ENCODE data around the gene PHRF1.
"Not testable (repeated sequence)": the region's sequence is repeated elsewhere in the genome, so short reads cannot be mapped to it uniquely, and the experiment has no call there.

DNA sequence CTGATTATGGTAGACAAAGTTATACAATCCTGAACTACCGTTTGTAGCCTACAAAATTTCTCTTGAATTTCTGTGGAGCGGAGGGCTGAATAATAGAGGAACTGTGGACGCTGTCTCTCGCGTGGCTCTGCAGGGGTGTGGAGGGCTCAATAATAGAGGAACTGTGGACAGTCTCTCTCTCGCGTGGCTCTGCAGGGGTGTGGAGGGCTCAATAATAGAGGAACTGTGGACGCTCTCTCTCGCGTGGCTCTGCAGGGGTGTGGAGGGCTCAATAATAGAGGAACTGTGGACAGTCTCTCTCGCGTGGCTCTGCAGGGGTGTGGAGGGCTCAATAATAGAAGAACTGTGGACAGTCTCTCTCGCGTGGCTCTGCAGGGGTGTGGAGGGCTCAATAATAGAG, 76.9 kb downstream of the PHRF1 start:
- TF ChIP-seq POLR2A (IDR thresholded peaks at IDR 0.05), result not testable (repeated sequence)
- TF ChIP-seq, protein P1, sequence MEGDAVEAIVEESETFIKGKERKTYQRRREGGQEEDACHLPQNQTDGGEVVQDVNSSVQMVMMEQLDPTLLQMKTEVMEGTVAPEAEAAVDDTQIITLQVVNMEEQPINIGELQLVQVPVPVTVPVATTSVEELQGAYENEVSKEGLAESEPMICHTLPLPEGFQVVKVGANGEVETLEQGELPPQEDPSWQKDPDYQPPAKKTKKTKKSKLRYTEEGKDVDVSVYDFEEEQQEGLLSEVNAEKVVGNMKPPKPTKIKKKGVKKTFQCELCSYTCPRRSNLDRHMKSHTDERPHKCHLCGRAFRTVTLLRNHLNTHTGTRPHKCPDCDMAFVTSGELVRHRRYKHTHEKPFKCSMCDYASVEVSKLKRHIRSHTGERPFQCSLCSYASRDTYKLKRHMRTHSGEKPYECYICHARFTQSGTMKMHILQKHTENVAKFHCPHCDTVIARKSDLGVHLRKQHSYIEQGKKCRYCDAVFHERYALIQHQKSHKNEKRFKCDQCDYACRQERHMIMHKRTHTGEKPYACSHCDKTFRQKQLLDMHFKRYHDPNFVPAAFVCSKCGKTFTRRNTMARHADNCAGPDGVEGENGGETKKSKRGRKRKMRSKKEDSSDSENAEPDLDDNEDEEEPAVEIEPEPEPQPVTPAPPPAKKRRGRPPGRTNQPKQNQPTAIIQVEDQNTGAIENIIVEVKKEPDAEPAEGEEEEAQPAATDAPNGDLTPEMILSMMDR (IDR thresholded peaks at IDR 0.05), result not testable (repeated sequence)
